HG03469 (cell line): ENCODE results near the gene COLQ.
"Not testable (repeated sequence)": the region's sequence is repeated elsewhere in the genome, so short reads cannot be mapped to it uniquely, and the experiment has no call there.

Experiments used
- ATAC-seq: cut with Tn5 transposase; IDR thresholded peaks from one replicate; pipeline ENCODE4 v1.9.1; 2021; ENCODE audit warnings: mild to moderate bottlenecking, moderate library complexity, moderate number of reproducible peaks; ENCODE audit not compliant: unreplicated experiment

The COLQ gene

DNA sequence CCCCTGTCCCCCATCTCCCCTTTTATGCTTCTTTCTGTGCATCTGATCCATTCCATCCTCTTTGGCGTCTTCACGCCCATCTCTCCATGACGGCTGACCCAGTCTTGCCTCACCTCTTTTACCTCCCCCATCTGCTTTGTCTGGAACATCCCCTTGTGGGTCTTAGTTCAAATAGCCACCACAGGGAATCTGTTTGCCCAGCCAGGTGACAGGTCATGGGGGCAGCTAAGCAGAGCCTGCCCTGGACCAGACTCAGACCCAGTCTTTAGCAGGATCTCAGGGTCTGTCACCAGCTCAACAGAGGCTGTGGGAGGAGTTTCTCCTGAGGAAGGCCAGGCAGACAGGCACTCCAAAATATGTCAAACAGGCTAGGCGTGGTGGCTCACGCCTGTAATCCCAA lies 28.1 kb downstream of the COLQ start:
- no peak for ATAC-seq

DNA sequence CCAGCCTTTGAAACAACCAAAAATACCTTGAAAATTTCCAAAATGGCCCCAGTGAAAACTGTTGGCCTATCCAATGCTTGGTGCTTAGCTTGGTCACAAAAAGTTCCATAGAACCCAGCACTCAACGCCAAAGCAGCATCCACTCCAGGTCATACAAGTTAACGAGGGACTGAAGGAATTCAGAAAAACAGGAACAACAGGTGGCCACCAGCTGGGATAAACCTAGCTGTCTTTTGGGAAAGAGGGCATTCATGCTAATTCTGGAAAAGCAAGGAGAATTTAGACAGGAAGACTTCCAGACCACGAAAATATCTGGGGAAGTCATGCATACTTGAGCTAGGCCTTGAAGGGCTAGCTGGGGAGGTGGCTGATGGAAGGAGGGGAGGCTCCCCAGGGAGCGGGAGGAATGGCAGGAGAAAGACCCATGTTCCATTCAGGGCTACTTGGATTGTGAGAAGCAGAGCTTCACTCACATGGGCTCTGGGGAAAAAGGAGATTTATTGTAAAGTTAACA lies 28.6 kb downstream of the COLQ start:
- ATAC-seq = no peak

DNA sequence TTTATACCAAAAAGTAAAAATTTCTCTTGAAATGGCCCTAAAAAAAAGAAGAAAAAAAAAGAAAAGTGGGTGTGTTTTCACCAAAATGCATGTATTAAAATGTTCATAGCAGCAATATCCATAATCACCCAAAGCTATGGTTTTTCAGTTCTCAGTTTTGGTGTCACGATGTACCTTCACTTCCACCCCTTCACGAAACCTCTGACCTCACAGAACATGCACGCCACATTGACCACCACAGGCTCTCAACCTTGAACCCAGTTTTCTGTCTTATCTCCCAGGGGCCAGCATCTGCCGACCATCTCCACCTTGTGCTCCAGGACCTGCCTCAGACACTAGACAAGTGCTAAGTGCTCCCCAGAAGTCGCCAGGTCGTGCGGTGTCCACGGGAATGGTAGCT lies 30.4 kb downstream of the COLQ start:
- no peak for ATAC-seq

GRCh38 chr3:15490158-15490557 lies 31.3 kb downstream of the COLQ start:
- no peak for ATAC-seq

DNA sequence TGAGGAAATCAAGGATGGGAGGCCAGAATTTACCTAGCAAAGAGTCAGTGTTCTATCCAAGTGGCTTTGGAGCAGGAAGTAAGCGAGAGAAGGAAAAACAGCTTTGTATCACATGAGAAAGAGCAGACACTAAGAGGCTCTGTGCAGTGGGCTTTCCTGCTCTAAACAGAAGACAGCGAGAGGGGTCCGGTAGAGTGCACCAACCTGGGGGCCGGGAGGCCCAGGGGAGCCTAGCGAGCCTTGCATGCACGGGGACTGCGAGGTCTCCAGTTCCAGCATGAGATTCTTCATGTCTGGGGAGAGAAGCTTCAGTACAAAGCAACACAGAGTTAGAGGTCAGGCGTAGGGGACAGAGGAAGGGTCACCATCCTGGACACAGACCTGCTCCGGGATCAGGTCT lies 33.5 kb downstream of the COLQ start:
- no peak for ATAC-seq

- no peak for ATAC-seq
These were observed 34.5 kb downstream of the COLQ start for GRCh38 chr3:15486979-15487378.

DNA sequence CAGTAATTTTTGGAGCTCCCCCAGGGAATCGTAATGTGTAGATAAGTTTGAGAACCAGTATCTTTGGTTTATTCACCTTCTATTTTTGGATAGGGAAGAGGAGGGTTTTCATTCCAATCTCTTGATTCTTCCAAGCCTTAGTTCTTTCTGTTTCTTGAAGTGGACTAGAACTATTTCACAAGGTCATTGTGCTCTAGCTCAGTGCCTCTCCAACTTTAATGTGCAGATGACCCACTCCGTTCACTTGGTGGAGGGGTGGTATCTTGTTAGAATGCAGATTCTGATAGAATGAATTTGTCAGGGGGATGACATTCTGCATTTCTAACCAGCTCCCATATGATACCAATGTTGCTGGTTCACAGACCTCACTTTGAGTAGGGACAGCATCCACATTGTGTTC lies 35.5 kb downstream of the COLQ start:
- ATAC-seq = no peak

GRCh38 chr3:15484551-15484950 lies 37.0 kb downstream of the COLQ start:
- not testable (repeated sequence) for ATAC-seq

DNA sequence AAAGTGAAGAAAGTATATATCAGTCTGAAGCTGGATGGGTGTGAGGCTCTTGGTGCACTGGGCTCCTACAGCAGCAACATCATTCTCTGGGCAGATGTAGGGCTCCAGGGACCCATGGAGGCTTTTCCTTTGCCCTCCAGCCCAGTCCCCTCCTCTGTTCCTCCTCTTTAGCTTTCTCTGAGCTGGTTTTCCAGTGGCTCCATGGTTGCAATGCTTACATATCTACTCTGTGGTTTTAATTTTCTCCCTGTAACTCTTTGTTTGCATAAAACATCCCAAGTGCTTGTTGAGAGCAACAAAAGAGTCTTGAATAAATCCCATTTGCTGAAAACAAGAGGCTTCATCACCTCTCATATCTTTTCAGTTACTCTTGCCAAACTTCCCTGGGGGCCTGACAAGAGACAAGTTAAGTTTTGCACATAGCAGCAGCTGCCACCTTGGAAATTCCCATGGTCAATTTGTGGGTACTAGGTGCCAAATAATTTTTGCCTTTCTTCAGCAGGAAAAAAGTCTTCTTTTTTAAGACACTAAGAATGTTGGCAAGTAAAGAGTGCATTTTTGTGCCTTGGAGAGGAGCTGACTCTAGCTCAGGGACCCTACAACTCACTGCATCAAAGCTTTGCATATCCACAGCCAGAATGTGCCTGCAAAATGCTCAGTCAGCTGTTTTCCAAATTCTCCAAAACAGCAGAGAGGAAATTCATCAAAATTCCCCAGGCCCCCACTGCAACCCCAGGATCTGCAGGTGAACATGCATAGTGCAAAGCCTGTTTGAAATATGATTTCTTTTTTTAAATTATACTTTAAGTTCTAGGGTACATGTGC lies 41.9 kb downstream of the COLQ start:
- no peak for ATAC-seq

- no peak for ATAC-seq
These were observed 42.9 kb downstream of the COLQ start for GRCh38 chr3:15478640-15478979.

- no peak for ATAC-seq
These were observed 43.4 kb downstream of the COLQ start for GRCh38 chr3:15477951-15478639.

- ATAC-seq = no peak
These were observed 45.1 kb downstream of the COLQ start for GRCh38 chr3:15476378-15476777.

GRCh38 chr3:15475161-15475560 lies 46.3 kb downstream of the COLQ start:
- ATAC-seq = no peak

- no peak for ATAC-seq
These were observed 49.6 kb downstream of the COLQ start for GRCh38 chr3:15471861-15472260.

GRCh38 chr3:15470849-15471248 lies 50.7 kb downstream of the COLQ start:
- no peak for ATAC-seq

DNA sequence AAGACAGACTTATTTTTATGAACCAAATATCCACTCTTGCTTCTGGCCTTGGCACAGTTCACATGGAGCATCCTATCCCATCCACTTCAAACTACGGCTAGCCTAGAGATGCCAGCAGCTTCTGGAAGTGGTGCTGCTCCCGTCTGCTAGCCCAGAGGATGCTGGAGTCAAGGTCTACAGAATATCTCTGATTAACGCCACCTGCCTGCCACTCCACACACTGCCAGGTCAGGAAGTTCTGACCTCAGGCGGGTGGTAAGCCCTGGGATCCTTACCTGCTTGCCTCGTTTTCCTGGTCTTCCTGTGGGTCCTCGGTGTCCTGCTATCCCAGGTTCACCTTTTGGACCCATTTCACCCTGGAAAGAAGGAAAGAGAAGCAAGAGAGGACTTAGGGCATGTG lies 51.2 kb downstream of the COLQ start:
- ATAC-seq = no peak

DNA sequence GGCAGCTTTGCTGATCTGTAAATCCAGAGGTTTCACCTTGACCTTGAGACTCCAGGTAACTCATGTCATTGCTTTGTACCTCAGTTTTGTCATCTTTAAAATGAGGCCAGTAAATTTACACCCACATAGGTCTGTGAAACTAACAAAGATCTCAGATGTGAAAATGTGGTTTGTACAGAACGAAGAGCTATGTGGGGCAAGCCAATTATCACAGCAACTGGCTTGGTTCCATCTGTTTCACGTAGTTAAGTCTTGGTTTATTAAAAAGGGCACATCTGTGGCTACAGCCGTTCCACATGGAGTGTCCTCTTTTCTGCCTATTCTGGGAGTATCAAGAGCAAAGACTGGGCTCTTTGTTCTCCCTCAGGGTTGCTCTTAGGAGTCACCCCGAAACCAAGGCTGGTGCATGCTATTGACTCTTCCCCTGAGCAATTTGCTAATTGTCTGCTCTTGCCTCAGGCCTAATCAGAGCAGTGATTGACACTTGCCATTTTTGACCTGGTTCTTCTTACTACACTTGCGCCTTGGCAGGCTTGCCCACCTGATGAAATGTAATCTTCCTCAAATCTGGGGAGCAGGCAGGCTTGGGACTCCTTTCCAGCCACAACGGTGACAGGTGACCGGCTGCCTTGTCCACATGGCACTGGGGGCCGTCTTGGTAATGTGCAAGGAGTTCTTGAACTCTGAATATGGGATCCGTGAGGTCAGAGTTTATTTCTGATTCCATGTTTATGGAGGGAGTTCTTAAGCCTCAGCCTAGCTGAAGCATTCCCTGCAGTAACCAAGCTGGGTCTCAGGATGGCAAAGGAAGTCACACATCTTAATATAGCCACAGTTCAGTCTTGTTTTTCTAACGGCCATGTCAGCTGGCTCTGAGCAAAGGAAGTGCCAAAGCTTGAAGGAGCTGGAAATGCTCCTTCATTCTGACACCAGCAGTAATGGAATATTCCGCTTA lies 54.0 kb downstream of the COLQ start:
- ATAC-seq = no peak

GRCh38 chr3:15465876-15466585 lies 55.5 kb downstream of the COLQ start:
- ATAC-seq = no peak

DNA sequence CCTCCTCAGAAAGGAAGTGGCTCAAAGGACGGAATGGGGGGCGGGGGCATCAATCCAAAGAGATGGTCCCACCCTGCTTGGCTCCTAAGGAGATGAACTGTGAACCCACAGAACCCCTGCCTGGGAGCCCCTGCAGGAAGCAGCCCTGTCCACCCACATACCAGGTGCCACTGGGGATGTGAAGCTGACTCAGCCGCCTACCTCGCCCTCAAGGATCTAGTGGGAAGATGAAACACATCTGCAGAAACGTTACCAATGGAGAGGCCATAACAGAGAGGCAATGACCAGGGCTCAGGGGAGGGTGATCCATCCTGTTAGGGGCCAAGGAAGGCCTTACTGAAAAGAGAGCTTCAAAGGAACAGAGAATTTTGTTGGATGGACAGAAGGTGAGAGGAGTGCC lies 59.1 kb downstream of the COLQ start:
- no peak for ATAC-seq

- ATAC-seq = no peak
These were observed 60.5 kb downstream of the COLQ start for GRCh38 chr3:15460891-15461531.
